Measurements from ENCODE around the gene XPO1.

The XPO1 gene

DNA sequence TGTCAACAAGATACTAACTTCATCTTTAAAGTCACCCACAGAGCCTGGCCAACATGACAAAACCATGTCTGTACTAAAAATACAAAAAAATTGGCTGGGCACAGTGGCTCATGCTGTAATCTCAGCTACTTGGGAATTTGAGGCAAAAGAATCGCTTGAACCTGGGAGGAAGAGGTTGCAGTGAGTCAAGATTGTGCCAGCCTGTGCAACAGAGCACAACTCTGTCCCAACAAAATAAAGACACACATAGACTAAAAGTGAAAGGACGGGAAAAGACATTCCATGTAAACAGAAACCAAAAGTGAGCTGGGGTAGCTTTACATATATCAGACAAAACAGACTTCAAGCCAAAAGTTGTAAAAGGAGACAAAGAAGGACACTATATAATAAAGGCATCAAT, 102.1 kb downstream of the XPO1 start:
- H3K27me3 ChIP-seq (ENCODE audit: insufficient read depth, low read length, poor library complexity): no peaks in the 10 kb centered on the region
- H3K18ac ChIP-seq (ENCODE audit: low read length): no peak overlapping the region
- H4K5ac ChIP-seq (ENCODE audit: low read length): no peak overlapping the region
- H3K4me3 ChIP-seq (ENCODE audit: low read length): no peak overlapping the region
- no peak overlapping the region for H4K8ac ChIP-seq (ENCODE audit: low read depth, low read length)
- no peak overlapping the region for H3K23ac ChIP-seq (ENCODE audit: low read length)
- WGBS (ENCODE audit: extremely low coverage, insufficient coverage, low lambda C conversion rate): no CpG with 5 or more reads among the region's 2 CpGs
- H2BK15ac ChIP-seq (replicated peaks; ENCODE audit: low read depth): no peak overlapping the region
- no peak overlapping the region for H2BK120ac ChIP-seq (ENCODE audit: low read depth, low read length)
- H3K36me3 ChIP-seq (ENCODE audit: control insufficient read depth, insufficient read depth, low read length): no peaks in the 10 kb centered on the region
- H3K79me2 ChIP-seq (ENCODE audit: control insufficient read depth, insufficient read depth, low read length): peaks cover 85% of the 10 kb centered on the region
- H3K27ac ChIP-seq (ENCODE audit: low read depth, low read length): no peak overlapping the region
- H3K56ac ChIP-seq (ENCODE audit: low read length): no peak overlapping the region
- H3K79me1 ChIP-seq (ENCODE audit: low read length): peaks cover 28% of the 10 kb centered on the region
- no peak overlapping the region for H3K4ac ChIP-seq (ENCODE audit: low read depth, low read length)
- H3K4me2 ChIP-seq (ENCODE audit: low read length): no peak overlapping the region
- H2BK5ac ChIP-seq (ENCODE audit: low read length): no peak overlapping the region
- DNase-seq: no peak
- H3K4me1 ChIP-seq (ENCODE audit: control insufficient read depth, low read depth, low read length): no peaks in the 10 kb centered on the region
- H3K9ac ChIP-seq (ENCODE audit: low read length): no peak overlapping the region
- no peak overlapping the region for H2AK5ac ChIP-seq (ENCODE audit: low read length)

DNA sequence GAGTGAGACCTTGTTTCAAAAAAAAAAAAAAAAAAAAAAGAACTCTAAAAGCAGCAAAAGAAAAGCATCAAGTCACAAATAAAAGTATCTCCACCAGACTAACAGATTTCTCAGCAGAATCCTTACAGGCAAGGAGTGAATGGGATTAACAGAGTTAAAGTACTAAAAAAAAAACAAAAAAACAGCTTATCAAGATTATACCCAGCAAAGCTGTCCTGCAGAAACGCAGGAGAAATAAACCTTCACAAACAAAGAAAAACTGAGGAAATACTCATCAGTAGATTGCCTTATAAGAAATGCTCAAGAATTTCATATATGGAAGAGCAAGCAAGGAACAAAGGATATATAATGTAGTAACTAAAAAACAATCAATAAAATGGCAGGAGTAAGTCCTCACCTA, 102.9 kb downstream of the XPO1 start:
- Histone ChIP-seq H3K18ac (ENCODE audit: low read length) (no peak overlapping the region), H3K4me1 (ENCODE audit: control insufficient read depth, low read depth, low read length) (no peaks in the 10 kb centered on the region), H4K8ac (ENCODE audit: low read depth, low read length) (no peak overlapping the region), H2AK5ac (ENCODE audit: low read length) (no peak overlapping the region), H3K9ac (ENCODE audit: low read length) (no peak overlapping the region), H2BK120ac (ENCODE audit: low read depth, low read length) (no peak overlapping the region), H3K4me2 (ENCODE audit: low read length) (no peak overlapping the region), H3K4ac (ENCODE audit: low read depth, low read length) (no peak overlapping the region), H2BK5ac (ENCODE audit: low read length) (no peak overlapping the region), H3K23ac (ENCODE audit: low read length) (no peak overlapping the region), H3K79me1 (ENCODE audit: low read length) (peaks cover 28% of the 10 kb centered on the region), H4K5ac (ENCODE audit: low read length) (no peak overlapping the region), H2BK15ac (replicated peaks; ENCODE audit: low read depth) (no peak overlapping the region), H3K27me3 (ENCODE audit: insufficient read depth, low read length, poor library complexity) (no peaks in the 10 kb centered on the region), H3K79me2 (ENCODE audit: control insufficient read depth, insufficient read depth, low read length) (peaks cover 85% of the 10 kb centered on the region), H3K36me3 (ENCODE audit: control insufficient read depth, insufficient read depth, low read length) (no peaks in the 10 kb centered on the region), H3K56ac (ENCODE audit: low read length) (no peak overlapping the region), H3K27ac (ENCODE audit: low read depth, low read length) (no peak overlapping the region), H3K4me3 (ENCODE audit: low read length) (no peak overlapping the region)
- no peak for DNase-seq
- no CpG with 5 or more reads among the region's 1 CpG for WGBS (ENCODE audit: extremely low coverage, insufficient coverage, low lambda C conversion rate)

- Histone ChIP-seq H3K56ac (ENCODE audit: low read length) (no peak overlapping the region), H2BK15ac (replicated peaks; ENCODE audit: low read depth) (no peak overlapping the region), H3K4me1 (ENCODE audit: control insufficient read depth, low read depth, low read length) (no peaks in the 10 kb centered on the region), H3K18ac (ENCODE audit: low read length) (no peak overlapping the region), H3K4me2 (ENCODE audit: low read length) (no peak overlapping the region), H3K79me2 (ENCODE audit: control insufficient read depth, insufficient read depth, low read length) (peaks cover 79% of the 10 kb centered on the region), H3K4ac (ENCODE audit: low read depth, low read length) (no peak overlapping the region), H3K36me3 (ENCODE audit: control insufficient read depth, insufficient read depth, low read length) (no peaks in the 10 kb centered on the region), H2AK5ac (ENCODE audit: low read length) (no peak overlapping the region), H3K79me1 (ENCODE audit: low read length) (peaks cover 19% of the 10 kb centered on the region), H3K9ac (ENCODE audit: low read length) (no peak overlapping the region), H2BK120ac (ENCODE audit: low read depth, low read length) (no peak overlapping the region), H3K4me3 (ENCODE audit: low read length) (no peak overlapping the region), H4K5ac (ENCODE audit: low read length) (no peak overlapping the region), H2BK5ac (ENCODE audit: low read length) (no peak overlapping the region), H3K27me3 (ENCODE audit: insufficient read depth, low read length, poor library complexity) (no peaks in the 10 kb centered on the region), H3K27ac (ENCODE audit: low read depth, low read length) (no peak overlapping the region), H4K8ac (ENCODE audit: low read depth, low read length) (no peak overlapping the region), H3K23ac (ENCODE audit: low read length) (no peak overlapping the region)
- no peak for DNase-seq
Observed at GRCh38 chr2:61434314-61434713, 103.8 kb downstream of the XPO1 start.

- H3K56ac ChIP-seq (ENCODE audit: low read length): no peak overlapping the region
- no CpG with 5 or more reads among the region's 1 CpG for WGBS (ENCODE audit: extremely low coverage, insufficient coverage, low lambda C conversion rate)
- no peak overlapping the region for H4K5ac ChIP-seq (ENCODE audit: low read length)
- H3K27me3 ChIP-seq (ENCODE audit: insufficient read depth, low read length, poor library complexity): no peaks in the 10 kb centered on the region
- peaks cover 74% of the 10 kb centered on the region for H3K79me2 ChIP-seq (ENCODE audit: control insufficient read depth, insufficient read depth, low read length)
- no peak overlapping the region for H3K9ac ChIP-seq (ENCODE audit: low read length)
- peak; percentile 34 for DNase-seq
- no peak overlapping the region for H3K4me3 ChIP-seq (ENCODE audit: low read length)
- no peak overlapping the region for H2BK120ac ChIP-seq (ENCODE audit: low read depth, low read length)
- H3K36me3 ChIP-seq (ENCODE audit: control insufficient read depth, insufficient read depth, low read length): no peaks in the 10 kb centered on the region
- H3K4me1 ChIP-seq (ENCODE audit: control insufficient read depth, low read depth, low read length): no peaks in the 10 kb centered on the region
- H3K4ac ChIP-seq (ENCODE audit: low read depth, low read length): no peak overlapping the region
- no peak overlapping the region for H3K4me2 ChIP-seq (ENCODE audit: low read length)
- no peak overlapping the region for H4K8ac ChIP-seq (ENCODE audit: low read depth, low read length)
- H3K27ac ChIP-seq (ENCODE audit: low read depth, low read length): no peak overlapping the region
- H3K23ac ChIP-seq (ENCODE audit: low read length): no peak overlapping the region
- H2BK15ac ChIP-seq (replicated peaks; ENCODE audit: low read depth): no peak overlapping the region
- no peak overlapping the region for H3K18ac ChIP-seq (ENCODE audit: low read length)
- H2AK5ac ChIP-seq (ENCODE audit: low read length): no peak overlapping the region
- no peak overlapping the region for H2BK5ac ChIP-seq (ENCODE audit: low read length)
- peaks cover 16% of the 10 kb centered on the region for H3K79me1 ChIP-seq (ENCODE audit: low read length)
Observed at GRCh38 chr2:61433606-61434005, 104.5 kb downstream of the XPO1 start.

DNA sequence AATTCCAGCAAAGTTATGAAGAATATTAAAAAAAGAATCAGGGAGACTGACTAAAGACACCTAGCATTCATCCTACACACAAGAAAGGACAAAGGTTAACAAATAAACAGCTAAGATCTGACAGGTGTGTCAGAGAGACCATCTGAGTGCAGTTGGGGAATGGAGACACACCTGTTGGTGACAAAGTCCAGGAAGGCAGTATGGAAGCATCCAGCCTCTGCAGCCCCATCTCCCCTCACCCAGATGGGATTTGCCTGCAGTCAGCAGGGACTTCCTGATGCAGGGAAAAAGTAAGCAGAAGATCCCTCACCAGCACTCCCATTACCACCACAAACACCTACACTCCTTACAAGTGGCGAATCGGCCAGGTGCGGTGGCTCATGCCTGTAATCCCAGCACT, 105.2 kb downstream of the XPO1 start:
- Histone ChIP-seq H3K27ac (ENCODE audit: low read depth, low read length) (no peak overlapping the region), H3K9ac (ENCODE audit: low read length) (no peak overlapping the region), H3K18ac (ENCODE audit: low read length) (no peak overlapping the region), H3K4ac (ENCODE audit: low read depth, low read length) (no peak overlapping the region), H4K8ac (ENCODE audit: low read depth, low read length) (no peak overlapping the region), H3K23ac (ENCODE audit: low read length) (no peak overlapping the region), H4K5ac (ENCODE audit: low read length) (no peak overlapping the region), H3K36me3 (ENCODE audit: control insufficient read depth, insufficient read depth, low read length) (no peaks in the 10 kb centered on the region), H3K4me1 (ENCODE audit: control insufficient read depth, low read depth, low read length) (no peaks in the 10 kb centered on the region), H2BK5ac (ENCODE audit: low read length) (no peak overlapping the region), H3K27me3 (ENCODE audit: insufficient read depth, low read length, poor library complexity) (no peaks in the 10 kb centered on the region), H3K56ac (ENCODE audit: low read length) (no peak overlapping the region), H2AK5ac (ENCODE audit: low read length) (no peak overlapping the region), H2BK15ac (replicated peaks; ENCODE audit: low read depth) (no peak overlapping the region), H2BK120ac (ENCODE audit: low read depth, low read length) (no peak overlapping the region), H3K79me1 (ENCODE audit: low read length) (peaks cover 16% of the 10 kb centered on the region), H3K4me3 (ENCODE audit: low read length) (no peak overlapping the region), H3K4me2 (ENCODE audit: low read length) (no peak overlapping the region), H3K79me2 (ENCODE audit: control insufficient read depth, insufficient read depth, low read length) (peaks cover 73% of the 10 kb centered on the region)
- no peak for DNase-seq
- no CpG with 5 or more reads among the region's 3 CpGs for WGBS (ENCODE audit: extremely low coverage, insufficient coverage, low lambda C conversion rate)

DNA sequence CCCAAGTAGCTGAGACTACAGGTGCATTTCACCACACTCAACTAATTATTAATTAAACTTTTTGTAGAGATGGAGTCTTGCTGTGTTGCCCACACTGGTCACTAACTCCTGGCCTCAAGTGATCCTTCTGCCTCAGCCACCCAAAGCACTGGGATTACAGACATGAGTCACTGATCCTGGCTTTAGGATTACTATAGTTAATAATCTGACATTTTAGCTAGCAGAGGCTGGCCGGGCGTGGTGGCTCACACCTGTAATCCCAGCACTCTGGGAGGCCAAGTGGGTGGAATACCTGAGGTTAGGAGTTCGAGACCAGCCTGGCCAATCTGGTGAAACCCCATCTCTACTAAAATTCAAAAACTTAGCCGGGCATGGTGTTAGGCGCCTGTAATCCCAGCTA, 106.8 kb downstream of the XPO1 start:
- WGBS (ENCODE audit: extremely low coverage, insufficient coverage, low lambda C conversion rate): no CpG with 5 or more reads among the region's 5 CpGs

More for the DNA sequence above, 106.8 kb downstream of the XPO1 start:
- no peak overlapping the region for H3K4ac ChIP-seq (ENCODE audit: low read depth, low read length)
- peaks cover 70% of the 10 kb centered on the region for H3K79me2 ChIP-seq (ENCODE audit: control insufficient read depth, insufficient read depth, low read length)
- H3K23ac ChIP-seq (ENCODE audit: low read length): no peak overlapping the region
- no peak overlapping the region for H3K9ac ChIP-seq (ENCODE audit: low read length)
- no peak overlapping the region for H2BK120ac ChIP-seq (ENCODE audit: low read depth, low read length)
- H3K4me3 ChIP-seq (ENCODE audit: low read length): no peak overlapping the region
- H4K8ac ChIP-seq (ENCODE audit: low read depth, low read length): no peak overlapping the region
- no peak overlapping the region for H4K5ac ChIP-seq (ENCODE audit: low read length)
- no peak overlapping the region for H3K27ac ChIP-seq (ENCODE audit: low read depth, low read length)
- H2BK5ac ChIP-seq (ENCODE audit: low read length): no peak overlapping the region
- H3K79me1 ChIP-seq (ENCODE audit: low read length): peaks cover 19% of the 10 kb centered on the region
- peaks cover 3% of the 10 kb centered on the region for H3K4me1 ChIP-seq (ENCODE audit: control insufficient read depth, low read depth, low read length)
- DNase-seq: no peak
- H2AK5ac ChIP-seq (ENCODE audit: low read length): no peak overlapping the region
- no peaks in the 10 kb centered on the region for H3K27me3 ChIP-seq (ENCODE audit: insufficient read depth, low read length, poor library complexity)
- no peak overlapping the region for H3K4me2 ChIP-seq (ENCODE audit: low read length)
- H3K18ac ChIP-seq (ENCODE audit: low read length): no peak overlapping the region
- H3K36me3 ChIP-seq (ENCODE audit: control insufficient read depth, insufficient read depth, low read length): no peaks in the 10 kb centered on the region
- H2BK15ac ChIP-seq (replicated peaks; ENCODE audit: low read depth): no peak overlapping the region
- H3K56ac ChIP-seq (ENCODE audit: low read length): no peak overlapping the region
